Ramos (cell line): ENCODE results near the gene GALNT9.

Experiments used
- in situ Hi-C: fragments of 300-500 bp; cut with MboI; formaldehyde crosslinking; loops from one replicate; pipeline ENCODE4 v1.14.3; 2022; ENCODE audit warnings: low sequenced_read_pairs; ENCODE audit not compliant: unreplicated experiment

GALNT9 gene

GRCh38 chr12:132168311-132169031 lies 160.9 kb downstream of the GALNT9 start:
- in situ Hi-C loops, result no loop called here

- in situ Hi-C loops, result no loop called here
These were observed 161.6 kb downstream of the GALNT9 start for GRCh38 chr12:132167611-132168310.

GRCh38 chr12:132166801-132167591 lies 162.4 kb downstream of the GALNT9 start:
- in situ Hi-C loops, result no loop called here

GRCh38 chr12:132166093-132166492 lies 163.3 kb downstream of the GALNT9 start:
- in situ Hi-C loops, result no loop called here

- in situ Hi-C loops, result no loop called here
These were observed 163.8 kb downstream of the GALNT9 start for GRCh38 chr12:132165584-132165983.

- in situ Hi-C loops, result no loop called here
These were observed 165.0 kb downstream of the GALNT9 start for GRCh38 chr12:132164426-132164825.

- in situ Hi-C loops, result no loop called here
These were observed 165.5 kb downstream of the GALNT9 start for GRCh38 chr12:132163911-132164288.

GRCh38 chr12:132163041-132163910 lies 166.1 kb downstream of the GALNT9 start:
- in situ Hi-C loops, result no loop called here

- in situ Hi-C loops, result no loop called here
These were observed 166.8 kb downstream of the GALNT9 start for GRCh38 chr12:132162508-132163031.

GRCh38 chr12:132161796-132162507 lies 167.4 kb downstream of the GALNT9 start:
- in situ Hi-C loops, result no loop called here

- in situ Hi-C loops, result no loop called here
These were observed 168.2 kb downstream of the GALNT9 start for GRCh38 chr12:132161036-132161781.

- in situ Hi-C loops, result no loop called here
These were observed 168.8 kb downstream of the GALNT9 start for GRCh38 chr12:132160601-132161035.

- in situ Hi-C loops, result no loop called here
These were observed 169.4 kb downstream of the GALNT9 start for GRCh38 chr12:132160016-132160415.

GRCh38 chr12:132159555-132160003 lies 169.8 kb downstream of the GALNT9 start:
- in situ Hi-C loops, result no loop called here

- in situ Hi-C loops, result no loop called here
These were observed 170.5 kb downstream of the GALNT9 start for GRCh38 chr12:132158677-132159554.

GRCh38 chr12:132157733-132158409 lies 171.5 kb downstream of the GALNT9 start:
- in situ Hi-C loops, result no loop called here
